ENCODE results near the gene RAB8A.
"Not testable (repeated sequence)": the region's sequence is repeated elsewhere in the genome, so short reads cannot be mapped to it uniquely, and the experiment has no call there.

Gene RAB8A

DNA sequence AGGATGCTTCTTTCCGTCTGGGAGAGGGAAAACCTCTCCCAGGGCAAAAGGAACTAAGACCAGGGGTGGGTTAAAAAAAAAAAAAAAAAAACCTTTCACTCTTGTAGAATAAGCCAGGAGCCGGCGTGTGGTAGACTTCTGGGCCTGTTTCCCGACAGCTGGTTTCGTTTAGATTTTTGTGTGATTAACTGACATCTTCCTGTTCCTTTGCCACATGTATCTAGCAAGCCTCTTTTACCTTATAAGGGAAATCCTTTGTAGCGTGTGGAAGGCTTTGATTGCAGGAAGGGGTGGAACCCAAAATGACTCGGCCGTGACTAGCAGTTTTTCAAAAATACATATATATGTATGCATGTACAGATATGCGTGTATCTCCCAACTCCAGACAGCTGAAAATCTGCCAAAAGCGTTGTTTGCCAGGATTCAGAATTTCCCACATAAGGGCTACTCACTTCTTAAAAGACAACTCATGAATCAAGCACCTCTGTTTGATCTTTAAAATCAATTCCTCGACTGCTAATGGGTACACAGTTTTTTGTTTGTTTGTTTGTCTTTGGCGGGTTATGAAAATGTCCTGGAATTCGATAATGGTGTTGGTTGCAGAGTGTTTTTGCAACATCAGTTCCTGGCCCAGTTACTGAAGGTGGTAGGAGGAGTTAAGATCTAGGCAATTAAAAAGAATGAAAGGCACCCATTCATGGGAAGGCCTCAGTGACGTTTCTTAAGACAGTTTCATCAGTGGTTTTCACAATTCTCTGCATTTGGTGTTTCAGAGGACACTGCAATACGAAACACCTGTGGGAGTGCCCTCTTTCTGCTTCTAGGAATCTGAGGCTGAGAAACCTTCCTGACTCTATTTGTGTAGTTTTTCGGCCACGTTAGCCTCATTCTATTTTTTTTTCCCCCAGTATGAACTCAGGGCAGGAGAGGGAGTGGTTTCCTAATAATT lies 32.7 kb upstream of the RAB8A start:
- FAIRE-seq = no peak
- no peak for DNase-seq (ENCODE audit: low spot score)

DNA sequence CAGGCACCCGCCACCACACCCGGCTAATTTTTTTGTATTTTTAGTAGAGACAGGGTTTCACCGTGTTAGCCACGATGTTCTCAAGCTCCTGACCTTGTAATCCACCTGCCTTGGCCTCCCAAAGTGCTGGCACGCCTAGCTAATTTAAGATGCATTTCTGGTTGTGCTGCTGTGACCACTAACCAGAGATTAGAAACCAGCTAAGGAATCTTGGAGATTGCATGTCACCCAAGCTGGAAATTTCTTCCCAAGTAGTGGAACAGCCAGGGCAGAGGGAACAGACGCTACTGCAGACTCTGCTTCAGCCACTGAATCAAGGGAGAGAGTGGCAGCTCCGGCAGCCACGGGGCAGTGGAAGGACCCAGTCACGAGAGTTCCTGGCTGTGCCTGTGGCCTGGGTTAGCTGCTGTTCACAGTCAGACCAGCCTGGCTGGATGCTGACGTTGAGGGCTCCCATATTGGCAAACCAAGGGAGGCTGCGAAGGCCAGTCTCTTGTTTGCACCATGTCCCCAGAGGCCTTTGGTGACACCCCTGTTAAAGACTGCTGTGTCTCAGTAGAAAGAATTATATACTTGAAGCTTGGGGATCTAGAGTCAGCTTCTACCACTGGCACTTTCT lies 27.5 kb upstream of the RAB8A start:
- no peak for FAIRE-seq
- DNase-seq (ENCODE audit: low spot score) = no peak

DNA sequence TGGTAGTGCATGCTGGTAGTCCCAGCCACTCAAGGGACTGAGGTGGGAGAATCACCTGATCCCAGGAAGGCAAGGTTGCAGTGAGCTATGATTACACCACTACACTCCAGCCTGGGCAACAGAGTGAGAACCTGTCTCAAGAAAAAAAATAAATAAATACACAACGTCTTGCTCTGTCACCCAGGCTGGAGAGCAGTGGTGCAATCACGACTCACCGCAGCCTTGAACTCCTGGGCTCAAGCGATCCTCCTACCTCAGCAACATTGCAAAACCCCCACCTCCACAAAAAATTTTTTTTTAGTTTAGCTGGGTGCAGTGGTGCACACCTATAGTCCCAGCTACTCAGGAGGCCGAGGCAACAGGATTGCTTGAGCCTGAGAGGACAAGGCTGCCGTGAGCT lies 26.6 kb upstream of the RAB8A start:
- DNase-seq (ENCODE audit: low spot score) (no peak), FAIRE-seq (no peak)

DNA sequence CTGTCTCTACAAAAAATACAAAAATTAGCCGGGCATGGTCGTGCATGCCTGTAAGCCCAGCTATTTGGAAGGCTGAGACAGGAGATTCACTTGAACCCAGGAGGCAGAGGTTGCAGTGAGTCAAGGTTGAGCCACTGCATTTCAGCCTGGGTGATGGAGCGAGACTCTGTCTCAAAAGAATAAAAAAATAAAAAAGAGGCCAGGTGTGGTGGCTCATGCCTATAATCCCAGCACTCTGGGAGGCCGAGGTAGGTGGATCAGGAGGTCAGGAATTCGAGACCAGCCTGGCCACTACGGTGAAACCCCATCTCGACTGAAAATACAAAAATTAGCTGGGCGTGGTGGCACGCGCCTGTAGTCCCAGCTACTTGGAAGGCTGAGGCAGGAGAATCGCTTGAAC lies 24.3 kb upstream of the RAB8A start:
- not testable (repeated sequence) for FAIRE-seq; DNase-seq (ENCODE audit: low spot score)

DNA sequence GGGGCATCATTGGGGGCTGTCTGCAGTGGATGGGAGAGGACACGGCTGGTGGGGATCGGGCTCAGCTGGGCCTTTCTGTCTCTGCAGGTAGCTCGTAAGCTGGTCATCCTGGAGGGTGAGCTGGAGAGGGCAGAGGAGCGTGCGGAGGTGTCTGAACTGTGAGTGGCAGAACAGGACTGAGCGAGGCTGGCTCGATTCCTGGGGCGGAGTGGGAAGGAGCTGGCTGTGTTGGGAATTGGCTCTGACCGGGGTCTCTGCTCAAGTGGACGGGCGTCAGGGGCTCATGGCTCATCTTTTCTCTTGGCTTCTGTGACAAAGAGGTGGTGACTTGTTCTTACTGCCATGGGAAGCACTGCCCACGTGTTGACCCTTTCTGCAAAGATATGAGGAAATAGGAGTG lies 23.7 kb upstream of the RAB8A start:
- DNase-seq (ENCODE audit: low spot score) = no peak
- no peak for FAIRE-seq

DNA sequence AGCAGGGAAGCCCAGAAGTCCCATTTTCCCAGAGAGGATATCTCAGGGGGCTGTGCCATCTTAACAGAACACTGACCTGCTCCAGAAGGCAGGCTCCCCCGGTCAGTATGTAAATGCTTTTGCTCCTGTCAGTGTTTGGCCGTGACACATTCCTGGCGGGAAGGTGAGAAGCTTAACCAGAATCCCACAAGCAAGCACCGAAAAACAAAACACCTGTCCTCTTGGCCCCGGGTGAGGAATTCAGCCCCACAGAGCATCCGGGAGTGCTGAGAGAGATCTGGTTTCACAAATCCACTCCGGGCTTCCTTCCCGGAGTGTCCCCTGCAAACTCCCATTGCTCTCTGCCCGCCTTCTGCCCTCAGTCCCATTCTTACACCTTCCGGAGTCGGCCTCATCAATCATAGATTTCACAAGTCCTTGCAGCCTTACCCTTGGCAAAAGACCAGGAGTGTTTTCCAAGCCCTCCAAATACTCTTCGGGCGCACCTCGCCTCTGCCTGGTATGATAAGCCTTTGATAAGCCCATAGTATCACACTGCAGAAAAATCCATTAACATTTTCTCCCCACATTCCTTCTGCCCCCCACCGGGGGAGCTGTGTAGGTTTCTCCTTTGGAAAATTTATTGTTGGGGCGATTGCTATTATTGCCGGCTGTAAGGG lies 23.2 kb upstream of the RAB8A start:
- DNase-seq (ENCODE audit: low spot score) (no peak), FAIRE-seq (no peak)

DNA sequence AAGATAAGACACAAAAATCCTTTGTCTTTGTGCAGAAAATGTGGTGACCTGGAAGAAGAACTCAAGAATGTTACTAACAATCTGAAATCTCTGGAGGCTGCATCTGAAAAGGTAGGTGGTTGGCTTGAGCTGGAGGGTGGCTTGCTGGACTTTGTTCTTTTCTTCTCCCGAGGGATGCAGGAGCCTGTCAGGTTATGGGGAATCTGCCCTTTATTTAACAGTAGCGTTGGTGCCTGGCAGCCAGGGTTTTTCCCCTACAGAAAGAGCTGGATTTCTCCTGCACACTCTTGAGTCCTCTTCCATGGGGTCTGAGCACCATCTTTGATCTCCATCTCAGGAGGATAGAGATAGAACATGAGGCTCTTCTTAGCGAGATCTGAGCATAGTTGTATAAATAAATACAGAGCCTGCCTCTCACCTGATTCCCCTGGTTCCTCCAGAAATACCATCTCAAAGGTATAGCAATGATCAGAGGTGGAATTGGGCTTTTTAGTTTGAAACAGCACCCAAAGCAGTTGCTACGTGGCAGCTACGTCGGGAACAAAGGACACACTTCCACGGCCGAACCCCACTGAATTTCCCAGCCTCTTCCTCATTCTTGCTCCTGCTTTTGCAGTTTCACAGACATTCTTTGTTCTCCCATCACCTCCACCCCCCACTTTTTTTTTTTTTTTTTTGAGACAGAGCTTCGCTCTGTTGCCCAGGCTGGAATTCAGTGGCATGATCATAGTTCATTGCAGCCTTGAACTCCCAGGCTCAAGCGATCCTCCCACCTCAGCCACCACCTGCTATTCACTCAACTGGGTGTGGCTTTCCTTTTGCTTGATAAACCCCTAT lies 22.5 kb upstream of the RAB8A start:
- FAIRE-seq = no peak
- no peak for DNase-seq (ENCODE audit: low spot score)

DNA sequence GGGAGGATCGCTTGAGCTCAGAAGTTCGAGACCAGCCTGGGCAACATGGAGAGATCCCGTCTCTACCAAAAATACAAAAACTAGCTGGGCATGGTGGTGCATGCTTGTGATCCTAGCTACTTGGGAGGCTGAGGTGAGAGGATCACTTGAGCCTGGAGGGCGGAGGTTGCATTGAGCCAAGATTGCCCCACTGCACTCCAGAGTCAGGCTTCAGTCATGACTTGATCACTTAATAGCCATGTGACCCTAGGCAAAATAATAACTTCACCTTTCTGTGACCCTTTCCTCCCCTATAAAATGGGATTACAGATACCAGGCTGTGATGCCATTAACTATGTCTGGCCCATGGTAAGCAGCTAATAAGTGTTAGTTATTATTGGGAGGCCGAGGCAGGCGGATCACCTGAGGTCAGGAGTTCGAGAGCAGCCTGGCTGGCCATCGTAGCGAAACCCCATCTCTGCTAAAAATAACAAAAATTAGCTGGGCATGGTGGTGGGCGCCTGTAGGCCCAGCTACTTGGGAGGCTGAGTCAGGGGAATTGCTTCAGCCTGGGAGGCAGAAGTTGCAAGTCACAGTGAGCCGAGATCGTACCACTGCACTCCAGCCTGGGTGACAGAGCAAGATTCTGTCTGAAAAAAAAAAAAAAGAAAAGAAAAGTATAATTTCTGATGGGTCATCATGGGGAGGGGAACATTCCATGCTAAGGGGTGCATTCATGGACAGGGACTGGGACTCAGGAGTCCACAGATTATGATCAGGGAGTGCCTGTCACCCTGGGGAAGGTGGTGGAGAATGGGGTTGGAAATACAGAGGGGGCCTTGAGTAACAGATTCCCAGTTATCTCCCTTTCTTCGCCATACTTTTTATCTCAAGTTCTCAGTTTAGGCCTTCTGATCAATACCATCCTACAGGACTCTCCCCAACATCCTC lies 19.9 kb upstream of the RAB8A start:
- FAIRE-seq = no peak
- no peak for DNase-seq (ENCODE audit: low spot score)

DNA sequence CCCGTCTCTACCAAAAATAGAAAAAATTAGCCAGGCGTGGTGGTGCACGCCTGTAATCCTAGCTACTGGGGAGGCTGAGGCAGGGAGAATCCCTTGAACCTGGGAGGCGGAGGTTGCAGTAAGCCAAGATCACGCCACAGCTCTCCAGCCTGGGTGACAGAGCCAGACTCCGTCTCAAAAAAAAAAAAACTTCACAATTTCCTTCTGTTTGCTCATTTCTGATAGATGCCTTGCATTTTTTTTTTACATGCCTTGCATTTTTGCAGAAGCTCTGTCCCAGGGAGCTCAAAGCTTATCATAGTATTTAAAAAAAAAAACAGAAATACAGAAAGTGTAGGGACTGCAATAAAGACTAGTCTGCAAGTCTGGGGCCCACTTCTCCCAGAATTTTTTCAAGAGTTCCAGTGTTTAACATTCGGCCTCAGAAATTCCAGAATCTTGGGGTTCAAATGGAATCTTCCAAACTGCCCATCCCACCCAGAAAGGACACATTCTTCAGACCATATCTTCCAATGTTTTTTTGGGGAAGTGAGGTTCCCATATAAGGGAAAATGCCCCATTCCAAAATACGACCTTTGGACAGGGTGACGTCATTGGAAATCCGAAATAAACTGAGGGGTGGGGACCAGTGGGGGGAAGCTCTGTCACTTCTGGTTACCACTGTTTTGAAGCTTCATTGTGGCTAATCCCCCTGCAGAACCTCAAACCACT lies 17.2 kb upstream of the RAB8A start:
- DNase-seq (ENCODE audit: low spot score) (no peak), FAIRE-seq (no peak)

DNA sequence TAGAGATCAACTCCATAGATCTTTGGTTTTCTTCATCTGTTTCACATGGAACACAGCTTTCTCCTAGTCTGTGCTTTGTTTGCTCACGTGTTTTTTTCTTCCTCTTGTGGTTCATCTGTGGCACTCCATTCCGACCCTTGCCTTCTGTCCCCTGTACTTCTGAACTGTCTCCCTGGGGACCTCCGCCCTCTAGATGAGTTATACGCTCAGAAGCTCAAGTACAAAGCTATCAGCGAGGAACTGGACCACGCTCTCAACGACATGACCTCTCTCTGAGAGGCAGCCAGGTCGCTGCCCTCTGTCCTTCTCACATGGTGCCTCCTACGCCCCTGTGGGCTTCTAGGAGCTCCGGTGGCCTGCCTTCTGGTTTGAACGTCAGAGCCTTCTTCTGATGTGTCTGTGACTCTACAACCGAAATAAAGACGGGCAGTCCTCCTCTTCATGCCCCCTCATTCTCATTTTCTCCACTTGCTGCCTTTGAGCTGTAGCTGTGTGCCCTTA lies 16.6 kb upstream of the RAB8A start:
- FAIRE-seq = no peak
- DNase-seq (ENCODE audit: low spot score) = no peak

DNA sequence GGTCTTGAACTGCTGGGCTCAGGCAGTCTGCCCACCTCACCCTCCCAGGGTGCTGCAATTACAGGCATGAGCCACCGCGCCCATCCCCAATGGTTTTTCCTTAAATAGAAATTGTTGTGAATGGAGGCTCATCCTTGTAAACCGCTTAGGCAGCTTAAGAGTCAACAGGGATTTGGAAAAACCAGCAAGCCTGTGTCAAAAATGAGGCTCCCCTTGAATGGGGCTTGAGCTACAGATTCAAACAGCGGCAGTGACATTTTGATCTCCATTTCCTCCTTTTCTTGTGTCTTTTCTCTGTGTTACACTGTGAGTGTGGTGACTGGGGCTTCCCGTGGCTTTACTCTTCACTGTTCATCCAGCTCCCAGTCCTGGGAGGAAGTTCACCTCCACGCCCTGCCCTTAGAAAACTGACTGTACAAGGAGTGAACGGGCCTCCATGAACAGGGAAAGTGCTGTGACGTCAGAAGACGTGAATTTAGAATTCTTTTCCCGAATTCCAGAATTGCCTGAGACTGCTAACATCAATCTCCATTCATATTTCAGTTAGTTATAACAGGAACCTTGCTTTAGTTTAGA lies 15.3 kb upstream of the RAB8A start:
- FAIRE-seq = no peak
- DNase-seq (ENCODE audit: low spot score) = no peak

DNA sequence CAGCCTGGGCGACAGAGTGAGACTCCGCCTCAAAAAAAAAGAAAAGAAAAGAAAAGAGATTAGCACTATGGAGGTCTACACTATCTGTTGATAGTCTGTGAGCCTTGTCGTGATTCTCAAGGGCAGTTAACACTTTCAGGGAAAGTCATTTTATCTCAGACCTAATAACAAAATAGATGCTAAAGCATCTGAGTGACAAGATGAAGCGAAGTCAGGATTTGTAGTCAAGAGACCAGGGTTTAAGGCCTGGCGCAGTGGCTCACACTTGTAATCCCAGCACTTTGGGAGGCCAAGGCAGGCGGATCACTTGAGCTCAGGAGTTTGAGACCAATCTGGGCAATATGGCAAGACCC lies 13.3 kb upstream of the RAB8A start:
- no peak for DNase-seq (ENCODE audit: low spot score)
- FAIRE-seq = no peak

DNA sequence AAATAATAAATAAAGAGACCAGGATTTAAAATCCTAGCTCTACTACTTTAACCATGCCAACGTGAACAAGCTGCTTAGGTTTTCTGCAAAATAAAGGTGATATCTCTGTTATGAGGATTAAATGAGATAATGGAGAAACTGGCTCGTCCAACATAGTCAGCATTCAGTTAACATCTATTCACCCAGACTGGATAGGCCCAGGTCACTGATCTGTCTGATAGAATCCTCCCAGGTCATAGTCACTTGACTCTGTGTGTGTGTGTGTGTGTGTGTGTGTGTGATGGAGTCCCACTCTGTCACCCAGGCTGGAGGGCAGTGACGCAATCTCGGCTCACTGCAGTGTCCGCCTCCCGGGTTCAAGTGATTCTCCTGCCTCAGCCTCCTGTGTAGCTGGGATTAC lies 12.9 kb upstream of the RAB8A start:
- DNase-seq (ENCODE audit: low spot score) (no peak), FAIRE-seq (no peak)

DNA sequence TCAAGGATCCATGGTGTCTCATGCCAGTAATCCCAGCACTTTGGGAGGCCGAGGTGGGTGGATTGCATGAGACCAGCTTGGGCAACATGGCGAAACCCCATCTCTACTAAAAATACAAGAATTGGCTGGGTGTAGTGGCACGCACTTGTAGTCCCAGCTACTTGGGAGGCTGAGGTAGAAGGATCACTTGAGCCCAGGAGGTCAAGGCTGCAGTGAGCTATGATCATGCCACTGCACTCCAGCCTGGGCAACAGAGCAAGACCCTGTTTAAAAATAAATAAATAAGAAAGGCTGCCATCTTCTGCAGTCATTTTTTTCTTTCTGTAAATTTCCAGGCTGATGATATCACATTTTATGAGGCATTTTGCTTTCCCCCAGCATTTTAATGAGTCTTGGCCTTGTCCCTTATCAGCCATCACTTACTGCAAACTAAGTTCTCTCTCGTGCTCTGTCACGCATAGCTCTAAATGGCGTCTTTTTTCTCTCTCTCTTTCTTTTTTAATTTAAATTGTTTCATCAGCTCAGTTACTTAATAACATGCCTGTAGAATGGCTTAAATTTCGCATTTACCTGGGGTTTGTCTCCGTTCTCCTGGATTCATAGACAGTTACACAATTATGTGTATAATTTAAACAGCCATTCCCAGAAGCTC lies 12.2 kb upstream of the RAB8A start:
- not testable (repeated sequence) for DNase-seq (ENCODE audit: low spot score); FAIRE-seq

DNA sequence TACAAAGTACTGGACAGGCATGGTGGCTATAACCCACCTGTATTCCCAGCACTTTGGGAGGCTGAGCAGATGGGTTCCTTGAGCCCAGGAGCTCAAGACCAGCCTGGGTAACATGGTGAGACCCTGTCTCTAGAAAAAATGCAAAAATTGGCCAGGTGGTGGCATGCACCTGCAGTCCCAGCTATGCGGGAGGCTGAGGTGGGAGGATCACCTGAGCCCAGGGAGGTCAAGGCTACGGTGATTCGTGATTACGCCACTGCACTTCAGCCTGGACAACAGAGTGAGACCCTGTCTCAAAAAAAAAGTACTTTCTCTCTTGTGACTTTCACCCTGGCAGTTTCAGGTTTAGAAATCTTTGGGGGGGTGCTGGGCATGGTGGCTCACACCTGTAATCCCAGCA lies 11.2 kb upstream of the RAB8A start:
- FAIRE-seq (no peak), DNase-seq (ENCODE audit: low spot score) (no peak)

DNA sequence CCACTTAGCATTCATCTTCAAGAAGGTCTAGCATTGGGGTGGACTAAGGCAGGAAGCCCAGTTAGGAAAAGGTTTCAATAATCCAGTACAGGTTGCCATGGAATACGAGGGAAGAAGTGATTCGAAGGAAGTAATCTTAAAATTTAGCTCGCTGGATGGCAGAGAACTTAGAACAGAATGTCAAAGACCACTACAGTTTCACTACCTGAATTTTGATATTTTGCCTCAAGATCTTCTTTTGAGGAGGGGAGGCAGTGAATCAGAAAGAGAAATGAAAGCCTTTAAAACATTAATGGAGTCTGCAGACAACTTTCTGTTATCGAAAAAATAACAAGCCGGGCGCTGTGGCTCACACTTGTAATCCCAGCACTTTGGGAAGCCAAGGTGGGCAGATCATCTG lies 7.0 kb upstream of the RAB8A start:
- FAIRE-seq = no peak
- no peak for DNase-seq (ENCODE audit: low spot score)

DNA sequence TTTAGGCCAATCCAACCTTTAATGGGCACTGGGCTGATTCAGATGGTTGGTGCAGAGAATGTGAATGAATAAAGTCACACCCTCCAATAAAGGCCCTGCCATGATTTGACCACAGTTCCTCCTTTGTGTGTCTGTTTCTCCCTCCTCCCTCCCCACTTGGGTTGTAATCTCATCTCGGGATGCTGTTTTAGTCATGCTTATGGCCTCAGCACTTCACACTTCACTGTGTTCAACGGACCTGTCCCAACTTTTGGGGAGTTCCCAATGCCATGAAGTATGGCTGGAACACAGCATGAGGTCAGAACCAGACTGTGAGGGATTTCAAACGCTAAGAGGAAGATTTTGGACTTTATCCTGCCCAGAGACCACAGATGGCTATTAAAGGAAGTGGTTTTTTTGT lies 5.6 kb upstream of the RAB8A start:
- DNase-seq (ENCODE audit: low spot score) = no peak
- FAIRE-seq = no peak

DNA sequence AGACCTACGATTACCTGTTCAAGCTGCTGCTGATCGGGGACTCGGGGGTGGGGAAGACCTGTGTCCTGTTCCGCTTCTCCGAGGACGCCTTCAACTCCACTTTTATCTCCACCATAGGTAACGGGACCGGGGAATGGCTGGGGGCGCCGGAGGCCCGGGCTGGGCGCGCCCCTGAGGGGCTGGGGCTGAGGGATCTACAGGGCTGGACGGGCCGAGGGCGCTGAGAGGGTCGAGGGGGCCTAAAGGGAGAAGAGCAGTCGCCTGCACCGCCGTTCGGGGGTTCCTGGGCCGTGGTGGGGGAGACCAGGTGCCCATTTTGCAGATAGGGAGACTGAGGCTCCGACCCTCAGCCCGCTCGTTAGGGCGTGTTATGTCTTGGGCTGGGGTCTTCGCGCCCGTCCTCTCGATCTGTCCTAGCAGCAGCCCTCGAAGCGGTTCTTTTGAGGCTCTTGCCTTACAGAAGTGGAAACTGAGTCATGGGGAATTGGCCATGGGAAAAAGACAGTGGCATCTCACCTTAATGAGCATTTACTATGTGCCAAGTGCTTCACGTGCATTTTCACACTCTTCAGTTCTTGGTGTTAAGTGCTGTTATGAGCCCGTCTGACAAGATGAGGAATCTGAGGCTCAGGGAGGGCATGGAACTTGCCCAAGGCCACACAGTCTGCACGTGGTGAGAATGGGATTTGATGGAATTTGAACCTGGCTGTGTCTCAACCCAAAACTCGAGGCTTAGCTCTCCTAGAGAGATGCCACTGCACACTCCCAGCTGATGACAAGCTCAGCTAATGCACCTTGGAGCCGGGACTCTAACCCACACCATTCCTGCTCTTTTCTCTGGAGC lies 442 bp downstream of the RAB8A start:
- DNase-seq (ENCODE audit: low spot score) = no peak
- FAIRE-seq = no peak

Measured in urothelium cell line (cell line).